ENCODE results near the gene FFAR1. TPM values are rescaled to one million over a fixed set of nuclear protein-coding genes. Genes with fewer than 3 reads are reported as not detected.
A peak's percentile ranks its signal among the peaks of the same experiment; 100 is the strongest.

The FFAR1 gene
- total RNA-seq, 4 donors from 2014 or later, result not detected

DNA sequence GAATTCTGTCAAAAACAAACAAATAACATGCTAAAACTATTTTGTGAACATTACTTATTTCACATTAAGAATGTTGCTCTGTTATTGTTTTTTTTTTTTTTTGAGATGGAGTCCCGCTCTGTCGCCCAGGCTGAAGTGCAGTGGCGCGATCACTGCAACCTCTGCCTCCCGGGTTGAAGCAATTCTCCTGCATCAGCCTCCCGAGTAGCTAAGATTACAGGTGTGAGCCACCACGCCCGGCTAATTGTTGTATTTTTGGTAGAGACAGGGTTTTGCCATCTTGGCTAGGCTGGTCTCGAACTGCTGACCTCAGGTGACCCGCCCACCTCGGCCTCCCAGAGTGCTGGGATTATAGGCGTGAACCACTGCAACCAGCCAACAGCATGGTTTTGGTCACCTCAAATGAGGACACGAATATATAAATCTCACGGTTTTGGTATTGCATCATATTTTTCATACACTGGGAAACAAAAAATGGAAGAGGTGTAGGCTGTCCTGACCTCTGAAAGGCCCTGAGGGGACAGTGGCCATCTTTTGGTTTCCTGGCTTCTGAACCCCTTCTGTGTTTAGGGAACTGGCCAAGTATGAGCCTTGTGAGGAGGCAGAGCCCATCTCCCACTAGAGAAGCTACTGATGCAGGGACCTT is 48.7 kb downstream of the FFAR1 start:
- intact Hi-C loops (cut with DNase I; ENCODE audit: low total_unique reads), result no loop called here
- H3K4me3 ChIP-seq (ENCODE audit: low read depth, poor library complexity, severe bottlenecking), result no peak overlapping the region
- TF ChIP-seq CTCF (IDR thresholded peaks at IDR 0.05) (no peak), POLR2A (IDR thresholded peaks at IDR 0.05) (no peak)
- DNase-seq (ENCODE audit: low spot score in 2 of 2), result peak in 1 of 2 donors; percentile 63
- WGBS, 2 donors, result 82 to 87% methylated on average over 14 of the region's 14 CpGs

DNA sequence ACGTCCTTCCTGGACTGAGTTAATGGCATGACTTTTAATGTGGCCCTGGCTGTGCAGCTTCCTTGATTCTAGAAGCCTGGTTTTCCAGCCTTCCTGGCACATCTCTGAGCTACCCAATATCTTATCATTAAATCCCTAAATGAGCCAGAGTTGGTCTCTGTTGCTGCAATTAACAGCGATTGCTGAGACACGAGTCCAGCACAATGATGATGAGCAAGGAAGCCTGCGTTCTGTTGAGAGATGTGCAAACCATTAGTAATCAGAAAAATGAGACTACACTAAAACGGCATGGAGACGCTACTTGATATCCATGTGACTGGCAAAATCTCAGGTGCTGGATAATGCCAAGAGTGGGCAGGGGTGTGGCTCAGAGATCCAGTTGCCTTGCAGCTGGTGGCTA is 49.4 kb downstream of the FFAR1 start:
- H3K4me3 ChIP-seq (ENCODE audit: low read depth, poor library complexity, severe bottlenecking), result no peak overlapping the region
- 56 to 64% methylated on average over 6 of the region's 6 CpGs for WGBS, 2 donors
- intact Hi-C loops (cut with DNase I; ENCODE audit: low total_unique reads), result no loop called here
- peak in 1 of 2 donors; percentile 60 for DNase-seq (ENCODE audit: low spot score in 2 of 2)
- TF ChIP-seq POLR2A (IDR thresholded peaks at IDR 0.05), result no peak
- TF ChIP-seq CTCF (IDR thresholded peaks at IDR 0.05), result no peak

Small RNA genes within 50 kb of the gene (microRNA-seq; reads per million reads assigned to microRNA genes)
- gene MIR5196 (ENCODE audit: borderline number of aligned reads in 1 of 2, borderline replicate concordance in 2 of 2), result 0 reads per million in 2 donors

Other genes with a start within 250 kb of the FFAR1 start
- gene FXYD3, start 232.1 kb upstream of the FFAR1 start, total RNA-seq, result 100 to 1,000 TPM; 391 to 630 (median 546) TPM
- gene LGI4, start 212.8 kb upstream of the FFAR1 start, total RNA-seq, result 10 to 100 TPM in 1 of 4 donors, 1 to 10 TPM in 3; 4.3 to 19.4 (median 8.9) TPM
- gene FXYD1, start 209.1 kb upstream of the FFAR1 start, total RNA-seq, result 10 to 100 TPM in 1 of 4 donors, 1 to 10 TPM in 2, not detected in 1; 5.5 to 20.9 (median 6.5) TPM
- 1 to 10 TPM in 1 of 4 donors, not detected in 3; 1.3 TPM for gene FXYD7, start 204.6 kb upstream of the FFAR1 start, total RNA-seq
- gene FXYD5, start 193.2 kb upstream of the FFAR1 start, total RNA-seq, result 10 to 100 TPM; 41.4 to 59.8 (median 57.7) TPM
- not detected for gene FAM187B, start 119.2 kb upstream of the FFAR1 start, total RNA-seq
- 100 to 1,000 TPM in 1 of 4 donors, 10 to 100 TPM in 3; 79.0 to 115 (median 84.5) TPM for gene LSR, start 98.9 kb upstream of the FFAR1 start, total RNA-seq
- 100 to 1,000 TPM in 3 of 4 donors, 10 to 100 TPM in 1; 95.9 to 126 (median 120) TPM for gene USF2, start 78.9 kb upstream of the FFAR1 start, total RNA-seq
- gene HAMP, start 65.4 kb upstream of the FFAR1 start, total RNA-seq, result not detected
- under 1 TPM in 1 of 4 donors, not detected in 3; 0.10 TPM for gene MAG, start 55.7 kb upstream of the FFAR1 start, total RNA-seq
- 1 to 10 TPM in 1 of 4 donors, under 1 TPM in 1, not detected in 2; 0.91 to 4.2 TPM for gene CD22, start 18.7 kb upstream of the FFAR1 start, total RNA-seq
- gene FFAR3, start 10.6 kb downstream of the FFAR1 start, total RNA-seq, result not detected
- gene GPR42, start 23.2 kb downstream of the FFAR1 start, total RNA-seq, result not detected
- gene FFAR2, start 100.4 kb downstream of the FFAR1 start, total RNA-seq, result 1 to 10 TPM in 1 of 4 donors, under 1 TPM in 2, not detected in 1; 0.49 to 1.1 (median 0.55) TPM
- over 10,000 TPM; 10,097 to 21,423 (median 15,501) TPM for gene KRTDAP, start 142.6 kb downstream of the FFAR1 start, total RNA-seq
- gene DMKN, start 165.7 kb downstream of the FFAR1 start, total RNA-seq, result 1,000 to 10,000 TPM; 5,221 to 8,616 (median 5,967) TPM
- 1,000 to 10,000 TPM; 1,839 to 3,070 (median 2,379) TPM for gene SBSN, start 180.4 kb downstream of the FFAR1 start, total RNA-seq
- 1 to 10 TPM; 6.0 to 7.3 (median 6.2) TPM for gene GAPDHS, start 185.6 kb downstream of the FFAR1 start, total RNA-seq
- 100 to 1,000 TPM; 102 to 158 (median 130) TPM for gene TMEM147, start 197.7 kb downstream of the FFAR1 start, total RNA-seq
- not detected for gene ATP4A, start 215.8 kb downstream of the FFAR1 start, total RNA-seq
- not detected for gene PMIS2, start 238.3 kb downstream of the FFAR1 start, total RNA-seq

Data from lower leg skin (tissue), 4 donors.